Measurements from ENCODE around the gene FGF14.

The FGF14 gene

DNA sequence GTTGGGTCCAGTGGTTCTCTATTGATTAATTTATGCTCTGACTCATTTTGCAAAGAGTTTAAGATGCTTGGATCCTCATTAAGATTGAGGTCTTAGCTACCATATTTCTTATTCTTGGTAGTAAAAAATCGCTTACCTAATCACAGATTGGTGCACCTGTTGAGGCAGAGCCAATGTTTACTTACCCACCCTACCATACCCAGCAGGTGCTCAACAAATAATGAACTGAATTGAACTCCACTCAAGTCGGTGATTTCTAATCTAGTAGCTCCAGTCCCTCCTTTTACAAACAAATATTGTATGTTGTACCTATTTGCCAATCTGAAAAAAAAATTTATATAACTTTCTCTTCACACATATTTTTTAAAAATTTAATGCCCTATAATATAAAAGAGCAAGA is 361.0 kb downstream of the FGF14 start:
- no peaks in the 10 kb centered on the region for H3K36me3 ChIP-seq (ENCODE audit: low read length)
- no peaks in the 10 kb centered on the region; the same call in 1 of the 2 replicates for H3K27me3 ChIP-seq (ENCODE audit: low read length)
- H3F3A ChIP-seq (ENCODE audit: insufficient read depth), result no peaks in the 10 kb centered on the region
- TF ChIP-seq EZH2phosphoT487 (conservative IDR thresholded peaks at IDR 0.05; ENCODE audit: low read length), result no peak
- TF ChIP-seq, protein P1, sequence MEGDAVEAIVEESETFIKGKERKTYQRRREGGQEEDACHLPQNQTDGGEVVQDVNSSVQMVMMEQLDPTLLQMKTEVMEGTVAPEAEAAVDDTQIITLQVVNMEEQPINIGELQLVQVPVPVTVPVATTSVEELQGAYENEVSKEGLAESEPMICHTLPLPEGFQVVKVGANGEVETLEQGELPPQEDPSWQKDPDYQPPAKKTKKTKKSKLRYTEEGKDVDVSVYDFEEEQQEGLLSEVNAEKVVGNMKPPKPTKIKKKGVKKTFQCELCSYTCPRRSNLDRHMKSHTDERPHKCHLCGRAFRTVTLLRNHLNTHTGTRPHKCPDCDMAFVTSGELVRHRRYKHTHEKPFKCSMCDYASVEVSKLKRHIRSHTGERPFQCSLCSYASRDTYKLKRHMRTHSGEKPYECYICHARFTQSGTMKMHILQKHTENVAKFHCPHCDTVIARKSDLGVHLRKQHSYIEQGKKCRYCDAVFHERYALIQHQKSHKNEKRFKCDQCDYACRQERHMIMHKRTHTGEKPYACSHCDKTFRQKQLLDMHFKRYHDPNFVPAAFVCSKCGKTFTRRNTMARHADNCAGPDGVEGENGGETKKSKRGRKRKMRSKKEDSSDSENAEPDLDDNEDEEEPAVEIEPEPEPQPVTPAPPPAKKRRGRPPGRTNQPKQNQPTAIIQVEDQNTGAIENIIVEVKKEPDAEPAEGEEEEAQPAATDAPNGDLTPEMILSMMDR (IDR thresholded peaks at IDR 0.05; ENCODE audit: insufficient read depth, low read length, poor library complexity, severe bottlenecking), result no peak
- H3K4me2 ChIP-seq (ENCODE audit: low read depth, low read length, poor library complexity, severe bottlenecking), result no peak overlapping the region
- no peak overlapping the region for H2AFZ ChIP-seq (ENCODE audit: low read depth, low read length, severe bottlenecking)
- no peaks in the 10 kb centered on the region for H3K9me3 ChIP-seq (ENCODE audit: insufficient read depth, low read length)
- no peaks in the 10 kb centered on the region for H3K9me2 ChIP-seq (replicated peaks; ENCODE audit: insufficient read depth, low read length)
- H3K79me2 ChIP-seq (ENCODE audit: insufficient read depth, low read length), result no peaks in the 10 kb centered on the region
- H3K27ac ChIP-seq (ENCODE audit: low read depth, low read length), result no peak overlapping the region
- H3K4me3 ChIP-seq (ENCODE audit: insufficient read depth, low read length, poor library complexity, severe bottlenecking), result no peak overlapping the region
- H4K20me1 ChIP-seq (ENCODE audit: low read depth, low read length), result no peaks in the 10 kb centered on the region
- no peak overlapping the region for H3K9ac ChIP-seq (ENCODE audit: low read length)

- Histone ChIP-seq H3K27ac (ENCODE audit: low read depth, low read length) (no peak overlapping the region), H3K27me3 (ENCODE audit: low read length) (no peaks in the 10 kb centered on the region; the same call in 1 of the 2 replicates), H3K9me2 (replicated peaks; ENCODE audit: insufficient read depth, low read length) (no peaks in the 10 kb centered on the region), H3K79me2 (ENCODE audit: insufficient read depth, low read length) (no peaks in the 10 kb centered on the region), H3K9ac (ENCODE audit: low read length) (no peak overlapping the region), H3K4me2 (ENCODE audit: low read depth, low read length, poor library complexity, severe bottlenecking) (no peak overlapping the region), H3F3A (ENCODE audit: insufficient read depth) (no peaks in the 10 kb centered on the region), H3K36me3 (ENCODE audit: low read length) (no peaks in the 10 kb centered on the region), H3K9me3 (ENCODE audit: insufficient read depth, low read length) (no peaks in the 10 kb centered on the region), H3K4me3 (ENCODE audit: insufficient read depth, low read length, poor library complexity, severe bottlenecking) (no peak overlapping the region), H4K20me1 (ENCODE audit: low read depth, low read length) (no peaks in the 10 kb centered on the region), H2AFZ (ENCODE audit: low read depth, low read length, severe bottlenecking) (no peak overlapping the region)
- TF ChIP-seq, protein P1 (IDR thresholded peaks at IDR 0.05; ENCODE audit: insufficient read depth, low read length, poor library complexity, severe bottlenecking), result no peak
- TF ChIP-seq EZH2phosphoT487 (conservative IDR thresholded peaks at IDR 0.05; ENCODE audit: low read length), result no peak
Observed at GRCh38 chr13:102039264-102039663, 362.6 kb downstream of the FGF14 start.

DNA sequence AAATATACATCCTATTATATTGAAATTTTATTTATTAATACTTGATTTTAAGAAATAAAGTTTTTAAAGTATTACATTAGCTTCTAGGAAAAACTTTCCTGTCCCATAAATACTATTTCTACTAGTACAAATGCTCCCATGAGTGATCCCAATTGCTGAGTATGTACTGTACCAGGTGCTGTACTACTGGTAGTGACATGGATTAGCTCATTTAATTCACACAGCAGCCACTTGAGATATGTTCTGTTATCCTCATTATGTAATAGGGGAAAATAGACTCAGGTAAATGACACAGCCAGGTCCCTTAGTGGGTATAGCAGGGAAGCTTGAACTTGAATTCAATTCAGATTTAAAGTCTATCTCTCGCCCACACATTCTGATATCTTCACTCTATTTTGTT is 363.1 kb downstream of the FGF14 start:
- Histone ChIP-seq H3K27me3 (ENCODE audit: low read length) (no peaks in the 10 kb centered on the region; the same call in 1 of the 2 replicates), H3K9ac (ENCODE audit: low read length) (no peak overlapping the region), H3K79me2 (ENCODE audit: insufficient read depth, low read length) (no peaks in the 10 kb centered on the region), H3K9me3 (ENCODE audit: insufficient read depth, low read length) (no peaks in the 10 kb centered on the region), H2AFZ (ENCODE audit: low read depth, low read length, severe bottlenecking) (no peak overlapping the region), H3F3A (ENCODE audit: insufficient read depth) (no peaks in the 10 kb centered on the region), H4K20me1 (ENCODE audit: low read depth, low read length) (no peaks in the 10 kb centered on the region), H3K4me2 (ENCODE audit: low read depth, low read length, poor library complexity, severe bottlenecking) (no peak overlapping the region), H3K27ac (ENCODE audit: low read depth, low read length) (no peak overlapping the region), H3K9me2 (replicated peaks; ENCODE audit: insufficient read depth, low read length) (no peaks in the 10 kb centered on the region), H3K36me3 (ENCODE audit: low read length) (no peaks in the 10 kb centered on the region), H3K4me3 (ENCODE audit: insufficient read depth, low read length, poor library complexity, severe bottlenecking) (no peak overlapping the region)
- TF ChIP-seq, protein P1 (IDR thresholded peaks at IDR 0.05; ENCODE audit: insufficient read depth, low read length, poor library complexity, severe bottlenecking), result no peak
- no peak for TF ChIP-seq EZH2phosphoT487 (conservative IDR thresholded peaks at IDR 0.05; ENCODE audit: low read length)
